Trophoblast cell (in vitro differentiated cells and primary cell): ENCODE results near the gene SH3BGR.

ENCODE experiments used
- DNase-seq, 2 donors: peaks; one replicate each; pipeline ENCODE4 v3.0.0-alpha.2; 2016
- H2AFZ ChIP-seq: 2 replicates; pipeline ENCODE4 v1.6.1; 2013; ENCODE audit warnings: low read length, moderate library complexity, mild to moderate bottlenecking; ENCODE audit not compliant: insufficient read depth, poor library complexity
- H2AK5ac ChIP-seq: 2 replicates; pipeline ENCODE4 v1.6.1; 2013; ENCODE audit warnings: mild to moderate bottlenecking, low read length
- H2BK120ac ChIP-seq: 2 replicates; pipeline ENCODE4 v1.6.1; 2013; ENCODE audit warnings: low read length, mild to moderate bottlenecking, moderate library complexity; ENCODE audit not compliant: insufficient read depth, poor library complexity
- H2BK12ac ChIP-seq: 2 replicates; pipeline ENCODE4 v1.6.1; 2013; ENCODE audit warnings: mild to moderate bottlenecking, low read length, moderate library complexity
- H2BK5ac ChIP-seq: 2 replicates; pipeline ENCODE4 v1.6.1; 2013; ENCODE audit warnings: low read length, low read depth, moderate library complexity, mild to moderate bottlenecking; ENCODE audit not compliant: poor library complexity
- H3K14ac ChIP-seq: 2 replicates; pipeline ENCODE4 v1.6.1; 2013; ENCODE audit warnings: mild to moderate bottlenecking, low read length
- H3K18ac ChIP-seq: 2 replicates; pipeline ENCODE4 v1.6.1; 2013; ENCODE audit warnings: mild to moderate bottlenecking, low read length
- H3K23ac ChIP-seq: 2 replicates; pipeline ENCODE4 v1.6.1; 2013; ENCODE audit warnings: low read length
- H3K27ac ChIP-seq: 2 replicates; pipeline ENCODE4 v1.5.1; 2013; ENCODE audit warnings: low read depth, mild to moderate bottlenecking, inconsistent platforms, low read length, moderate library complexity
- H3K27me3 ChIP-seq: 2 replicates; pipeline ENCODE4 v1.6.1; 2013; ENCODE audit warnings: inconsistent platforms, mild to moderate bottlenecking, low read length, moderate library complexity; ENCODE audit not compliant: insufficient read depth
- H3K36me3 ChIP-seq, 2 experiments: 1 replicate in 1 of 2; 2 replicates in 1 of 2; pipeline ENCODE4 v1.6.1; 2013; ENCODE audit warnings: low read length in 2 of 2, mild to moderate bottlenecking in 2 of 2, moderate library complexity in 1 of 2; ENCODE audit not compliant: insufficient read depth in 2 of 2, control insufficient read depth in 1 of 2
- H3K4ac ChIP-seq: 2 replicates; pipeline ENCODE4 v1.6.1; 2013; ENCODE audit warnings: low read depth, mild to moderate bottlenecking, low read length, moderate library complexity
- H3K4me1 ChIP-seq, 2 experiments: 1 replicate in 1 of 2; 2 replicates in 1 of 2; pipeline ENCODE4 v1.6.1; 2013; ENCODE audit warnings: low read length in 2 of 2, mild to moderate bottlenecking in 2 of 2, moderate library complexity in 1 of 2; ENCODE audit not compliant: insufficient read depth in 2 of 2, control insufficient read depth in 1 of 2
- H3K4me2 ChIP-seq: 2 replicates; pipeline ENCODE4 v1.6.1; 2013; ENCODE audit warnings: inconsistent platforms, mild to moderate bottlenecking, low read length, moderate library complexity
- H3K4me3 ChIP-seq: 2 replicates; pipeline ENCODE4 v1.5.1; 2013; ENCODE audit warnings: mild to moderate bottlenecking, low read depth, low read length, inconsistent platforms
- H3K79me1 ChIP-seq: one replicate; pipeline ENCODE4 v1.6.1; 2013; ENCODE audit warnings: low read length
- H3K79me2 ChIP-seq: 2 replicates; pipeline ENCODE4 v1.6.1; 2013; ENCODE audit warnings: low read length, mild to moderate bottlenecking; ENCODE audit not compliant: control insufficient read depth, insufficient read depth, poor library complexity
- H3K9ac ChIP-seq: 2 replicates; pipeline ENCODE4 v1.6.1; 2013; ENCODE audit warnings: mild to moderate bottlenecking, low read length
- H3K9me3 ChIP-seq: 2 replicates; pipeline ENCODE4 v1.6.1; 2013; ENCODE audit warnings: low read depth, mild to moderate bottlenecking, control low read depth, inconsistent platforms, low read length; ENCODE audit not compliant: insufficient read depth
- H4K12ac ChIP-seq: 2 replicates; pipeline ENCODE4 v1.6.1; 2013; ENCODE audit warnings: low read depth, mild to moderate bottlenecking, low read length, moderate library complexity
- H4K8ac ChIP-seq: 2 replicates; pipeline ENCODE4 v1.6.1; 2013; ENCODE audit warnings: low read depth, mild to moderate bottlenecking, low read length, moderate library complexity
- H4K91ac ChIP-seq: one replicate; pipeline ENCODE4 v1.6.1; 2013; ENCODE audit warnings: low read depth, mild to moderate bottlenecking, low read length, moderate library complexity
- WGBS: extraction: QIAGEN DNeasy Blood & Tissue Kit; methylation state at CpG from one replicate; pipeline ENCODE4 v1.1.7; 2013; ENCODE audit warnings: missing lambda C conversion rate; ENCODE audit not compliant: insufficient read length, insufficient coverage; ENCODE audit errors: extremely low coverage; 5-methylcytosine and 5-hydroxymethylcytosine counted together

SH3BGR gene

DNA sequence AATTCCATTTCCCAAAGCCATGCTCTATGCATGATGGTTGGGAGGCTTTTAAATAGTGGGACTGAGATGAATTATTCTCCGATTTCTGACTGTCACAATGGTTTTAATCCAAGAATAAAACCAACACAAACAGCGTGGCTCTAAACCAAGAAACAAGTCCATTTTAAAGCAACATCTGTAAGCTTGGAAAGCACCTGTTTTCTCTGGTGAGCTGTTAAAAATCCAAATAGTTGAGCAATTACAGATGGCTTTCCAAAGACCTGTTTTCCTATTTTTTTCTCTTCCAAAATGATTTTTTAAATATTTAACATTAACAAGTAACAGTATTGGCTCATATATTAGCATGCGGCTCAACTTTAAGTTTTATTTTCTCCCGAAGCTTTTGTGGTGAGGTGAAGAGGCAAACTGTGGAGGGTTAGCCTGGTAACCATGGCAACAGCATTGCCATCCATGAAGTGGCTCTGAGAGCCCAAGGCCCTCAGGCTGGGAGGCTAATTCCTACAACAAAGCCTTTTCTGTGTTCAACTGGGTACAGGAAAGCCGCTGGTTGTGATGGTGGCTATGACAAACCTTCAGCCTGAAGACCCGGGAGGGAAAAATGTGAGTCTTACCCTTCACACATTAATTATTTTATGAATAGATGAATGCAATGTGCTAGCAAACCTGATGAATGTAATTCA, 104.3 kb downstream of the SH3BGR start:
- Histone ChIP-seq H4K12ac (no peak overlapping the region), H3K18ac (no peak overlapping the region), H4K91ac (no peak overlapping the region), H2AFZ (no peak overlapping the region), H3K4me1 (peaks cover 0 to 6% of the 10 kb centered on the region in 2 experiments), H2BK120ac (no peak overlapping the region), H3K4me2 (no peak overlapping the region), H3K79me2 (no peaks in the 10 kb centered on the region), H3K4ac (no peak overlapping the region), H2BK5ac (no peak overlapping the region), H3K14ac (no peak overlapping the region), H3K27ac (no peak overlapping the region), H3K9ac (no peak overlapping the region), H2AK5ac (no peak overlapping the region), H3K79me1 (no peaks in the 10 kb centered on the region), H3K23ac (no peak overlapping the region), H3K36me3 (no peaks in the 10 kb centered on the region), H3K4me3 (no peak overlapping the region), H2BK12ac (no peak overlapping the region), H3K27me3 (no peaks in the 10 kb centered on the region), H3K9me3 (peaks cover 4% of the 10 kb centered on the region), H4K8ac (no peak overlapping the region)
- DNase-seq, result no peak
- no CpG with 5 or more reads among the region's 6 CpGs for WGBS

DNA sequence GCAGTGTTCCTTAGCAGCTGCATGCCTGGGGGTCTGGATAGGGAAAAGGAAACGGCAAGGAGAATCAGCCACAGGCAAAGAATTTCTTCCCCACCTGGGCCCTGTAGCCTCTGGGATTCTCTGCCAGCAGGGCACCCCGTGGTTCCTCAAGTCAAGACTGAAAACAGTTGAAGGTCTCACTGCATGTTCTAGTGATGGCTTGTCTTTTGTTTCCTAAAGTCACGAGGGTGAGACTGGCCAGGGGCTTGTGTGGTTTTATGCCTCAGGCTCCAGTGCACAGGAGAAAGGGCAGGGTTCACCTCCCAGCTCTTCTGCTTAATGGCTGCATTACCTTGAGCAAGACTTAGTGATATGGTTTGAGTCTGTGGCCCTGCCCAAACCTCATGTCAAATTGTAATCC, 107.7 kb downstream of the SH3BGR start:
- Histone ChIP-seq H2BK120ac (no peak overlapping the region), H3K79me1 (no peaks in the 10 kb centered on the region), H3K4me3 (no peak overlapping the region), H3K27me3 (no peaks in the 10 kb centered on the region), H2BK12ac (no peak overlapping the region), H3K14ac (no peak overlapping the region), H3K4me1 (peaks cover 0 to 6% of the 10 kb centered on the region in 2 experiments), H3K9me3 (no peaks in the 10 kb centered on the region), H2AFZ (no peak overlapping the region), H3K79me2 (no peaks in the 10 kb centered on the region), H3K18ac (no peak overlapping the region), H2AK5ac (no peak overlapping the region), H3K9ac (no peak overlapping the region), H2BK5ac (no peak overlapping the region), H3K23ac (no peak overlapping the region), H4K12ac (no peak overlapping the region), H4K8ac (no peak overlapping the region), H4K91ac (no peak overlapping the region), H3K4me2 (no peak overlapping the region), H3K4ac (no peak overlapping the region), H3K36me3 (no peaks in the 10 kb centered on the region), H3K27ac (no peak overlapping the region)
- peak in 1 of 2 donors; percentile 2 for DNase-seq
- no CpG with 5 or more reads among the region's 3 CpGs for WGBS

DNA sequence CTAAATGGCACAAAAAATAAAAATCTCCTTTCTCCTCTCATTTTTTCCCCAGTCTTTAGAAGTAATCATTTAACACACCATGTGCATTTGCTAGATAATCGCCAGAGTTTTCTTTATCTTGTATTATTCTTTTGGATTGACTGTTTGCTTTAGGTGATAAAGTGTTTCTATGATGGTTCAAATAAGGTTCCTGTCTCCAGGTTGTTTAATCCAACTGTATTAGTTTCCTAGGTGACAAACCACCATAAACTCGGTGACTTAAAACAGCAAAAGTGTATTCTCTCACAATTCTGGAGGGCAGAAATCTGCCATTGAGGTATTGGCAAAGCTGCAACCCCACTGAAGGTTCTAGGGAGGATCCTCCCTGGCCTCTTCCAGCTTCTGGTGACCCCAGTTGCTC, 109.4 kb downstream of the SH3BGR start:
- no peak overlapping the region for H3K14ac ChIP-seq
- H2AK5ac ChIP-seq, result no peak overlapping the region
- no peak overlapping the region for H4K12ac ChIP-seq
- no peak overlapping the region for H4K91ac ChIP-seq
- no peak overlapping the region for H2BK12ac ChIP-seq
- no peak overlapping the region for H3K27ac ChIP-seq
- H3K4me3 ChIP-seq, result no peak overlapping the region
- H3K36me3 ChIP-seq, result no peaks in the 10 kb centered on the region
- no peak overlapping the region for H2BK5ac ChIP-seq
- no peak overlapping the region for H2AFZ ChIP-seq
- no peak overlapping the region for H2BK120ac ChIP-seq
- peaks cover 0 to 6% of the 10 kb centered on the region in 2 experiments for H3K4me1 ChIP-seq
- H3K79me1 ChIP-seq, result no peaks in the 10 kb centered on the region
- H4K8ac ChIP-seq, result no peak overlapping the region
- H3K79me2 ChIP-seq, result no peaks in the 10 kb centered on the region
- no peak overlapping the region for H3K18ac ChIP-seq
- H3K27me3 ChIP-seq, result no peaks in the 10 kb centered on the region
- no peak overlapping the region for H3K23ac ChIP-seq
- no peak overlapping the region for H3K4me2 ChIP-seq
- no CpG with 5 or more reads among the region's 2 CpGs for WGBS
- H3K9me3 ChIP-seq, result no peaks in the 10 kb centered on the region
- no peak overlapping the region for H3K4ac ChIP-seq
- H3K9ac ChIP-seq, result no peak overlapping the region
- DNase-seq, result no peak

DNA sequence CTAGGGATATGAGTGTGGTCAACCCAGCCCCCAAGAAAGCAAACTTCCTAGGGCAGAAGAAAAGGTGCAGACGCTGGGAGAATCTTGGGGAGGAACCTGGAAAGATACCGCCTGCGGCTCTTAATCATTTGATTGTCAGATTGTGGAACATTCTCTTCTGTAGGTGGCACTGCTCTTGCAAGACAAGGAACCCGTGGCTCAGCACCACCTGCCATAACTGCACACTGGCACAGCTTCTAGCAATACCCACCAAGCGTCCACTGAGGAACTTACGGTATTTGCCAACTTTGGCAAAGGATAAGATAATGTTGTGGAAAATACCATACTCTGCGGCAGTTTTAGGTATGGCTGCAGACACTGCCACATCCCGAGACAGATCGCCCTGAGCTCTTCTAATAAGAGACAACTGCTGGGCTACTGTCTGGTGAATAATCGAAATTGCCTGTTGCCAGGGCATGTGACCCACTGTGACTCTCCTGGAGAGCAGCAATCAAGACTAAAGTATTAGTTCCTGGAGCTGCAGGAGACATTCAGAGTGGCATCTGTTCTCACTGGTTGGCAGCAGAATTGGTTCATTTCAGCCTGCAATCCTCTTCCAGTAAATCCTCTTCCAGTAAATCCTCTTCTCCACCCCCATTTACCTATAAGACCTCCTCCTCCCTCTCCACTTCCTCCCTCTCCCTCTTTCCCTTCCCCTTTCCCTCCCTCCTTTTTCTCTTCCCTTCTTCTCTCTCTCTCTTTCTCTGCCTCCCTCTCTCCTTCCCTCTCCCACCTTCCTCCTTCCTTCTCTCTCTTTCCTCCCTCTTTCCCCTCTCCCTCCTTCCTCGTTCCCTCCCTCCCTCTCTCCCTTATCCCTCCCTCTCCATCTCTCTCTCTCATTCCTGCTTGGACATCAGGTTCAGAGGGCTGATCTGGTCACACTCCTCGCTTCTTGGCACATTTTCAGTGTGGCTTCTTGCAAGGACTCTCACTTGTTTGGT, 111.3 kb downstream of the SH3BGR start:
- WGBS, result 100% methylated on average over 1 of the region's 12 CpGs
- H2AFZ ChIP-seq, result no peak overlapping the region
- no peak overlapping the region for H4K12ac ChIP-seq
- H3K36me3 ChIP-seq, result no peaks in the 10 kb centered on the region
- no peaks in the 10 kb centered on the region for H3K79me1 ChIP-seq
- H3K18ac ChIP-seq, result no peak overlapping the region
- H2BK5ac ChIP-seq, result no peak overlapping the region
- no peak overlapping the region for H3K4me2 ChIP-seq
- H3K23ac ChIP-seq, result no peak overlapping the region
- no peak overlapping the region for H3K4me3 ChIP-seq
- H3K79me2 ChIP-seq, result no peaks in the 10 kb centered on the region
- H2BK120ac ChIP-seq, result no peak overlapping the region
- H3K9ac ChIP-seq, result no peak overlapping the region
- no peak for DNase-seq
- no peaks in the 10 kb centered on the region for H3K9me3 ChIP-seq
- no peaks in the 10 kb centered on the region for H3K27me3 ChIP-seq
- no peak overlapping the region for H3K4ac ChIP-seq
- H4K91ac ChIP-seq, result no peak overlapping the region
- H2AK5ac ChIP-seq, result no peak overlapping the region
- no peak overlapping the region for H4K8ac ChIP-seq
- peaks cover 0 to 6% of the 10 kb centered on the region in 2 experiments for H3K4me1 ChIP-seq
- H3K14ac ChIP-seq, result no peak overlapping the region
- H2BK12ac ChIP-seq, result no peak overlapping the region
- no peak overlapping the region for H3K27ac ChIP-seq
